T1000 (cell line): Measurements from ENCODE around the gene MBD2.
"Not testable (repeated sequence)": the region's sequence is repeated elsewhere in the genome, so short reads cannot be mapped to it uniquely, and the experiment has no call there.

Source experiments
- DNase-seq: peaks from one replicate; lab custom pipeline; 2025; ENCODE audit warnings: mixed read lengths; lab: John Stamatoyannopoulos, UW

MBD2 gene

GRCh38 chr18:54149078-54149697, 75.3 kb downstream of the MBD2 start:
- DNase-seq = no peak

- no peak for DNase-seq
Measured at GRCh38 chr18:54148678-54149077, 75.8 kb downstream of the MBD2 start.

GRCh38 chr18:54148151-54148550, 76.3 kb downstream of the MBD2 start:
- no peak for DNase-seq

GRCh38 chr18:54147439-54147838, 77.0 kb downstream of the MBD2 start:
- no peak for DNase-seq

- DNase-seq = no peak
Measured at GRCh38 chr18:54141041-54141608, 83.3 kb downstream of the MBD2 start.

- DNase-seq = no peak
Measured at GRCh38 chr18:54140641-54141040, 83.8 kb downstream of the MBD2 start.

- no peak for DNase-seq
Measured at GRCh38 chr18:54135216-54135615, 89.3 kb downstream of the MBD2 start.

- DNase-seq = no peak
Measured at GRCh38 chr18:54134053-54134452, 90.4 kb downstream of the MBD2 start.

- DNase-seq = no peak
Measured at GRCh38 chr18:54130631-54131030, 93.8 kb downstream of the MBD2 start.

- no peak for DNase-seq
Measured at GRCh38 chr18:54130177-54130576, 94.3 kb downstream of the MBD2 start.

GRCh38 chr18:54129448-54130067, 94.9 kb downstream of the MBD2 start:
- no peak for DNase-seq

GRCh38 chr18:54127759-54128378, 96.6 kb downstream of the MBD2 start:
- DNase-seq = no peak

- DNase-seq = no peak
Measured at GRCh38 chr18:54125429-54125828, 99.0 kb downstream of the MBD2 start.

GRCh38 chr18:54123720-54124440, 100.6 kb downstream of the MBD2 start:
- not testable (repeated sequence) for DNase-seq

- DNase-seq = no peak
Measured at GRCh38 chr18:54119524-54120019, 104.9 kb downstream of the MBD2 start.

GRCh38 chr18:54117853-54118773, 106.4 kb downstream of the MBD2 start:
- no peak for DNase-seq

- DNase-seq = no peak
Measured at GRCh38 chr18:54116541-54117257, 107.8 kb downstream of the MBD2 start.

GRCh38 chr18:54112356-54112755, 112.1 kb downstream of the MBD2 start:
- DNase-seq = no peak

GRCh38 chr18:54109131-54109683, 115.3 kb downstream of the MBD2 start:
- no peak for DNase-seq

GRCh38 chr18:54102123-54102522, 122.3 kb downstream of the MBD2 start:
- DNase-seq = no peak
